Trophoblast cell (in vitro differentiated cells and primary cell): ENCODE measurements around the gene HMHB1.
"Not testable (repeated sequence)": the region's sequence is repeated elsewhere in the genome, so short reads cannot be mapped to it uniquely, and the experiment has no call there.

Source experiments
- DNase-seq, 2 donors: peaks; one replicate each; pipeline ENCODE4 v3.0.0-alpha.2; 2016
- H2AFZ ChIP-seq: 2 replicates; pipeline ENCODE4 v1.6.1; 2013; ENCODE audit warnings: low read length, moderate library complexity, mild to moderate bottlenecking; ENCODE audit not compliant: insufficient read depth, poor library complexity
- H2AK5ac ChIP-seq: 2 replicates; pipeline ENCODE4 v1.6.1; 2013; ENCODE audit warnings: mild to moderate bottlenecking, low read length
- H2BK120ac ChIP-seq: 2 replicates; pipeline ENCODE4 v1.6.1; 2013; ENCODE audit warnings: low read length, mild to moderate bottlenecking, moderate library complexity; ENCODE audit not compliant: insufficient read depth, poor library complexity
- H2BK12ac ChIP-seq: 2 replicates; pipeline ENCODE4 v1.6.1; 2013; ENCODE audit warnings: mild to moderate bottlenecking, low read length, moderate library complexity
- H2BK5ac ChIP-seq: 2 replicates; pipeline ENCODE4 v1.6.1; 2013; ENCODE audit warnings: low read length, low read depth, moderate library complexity, mild to moderate bottlenecking; ENCODE audit not compliant: poor library complexity
- H3K14ac ChIP-seq: 2 replicates; pipeline ENCODE4 v1.6.1; 2013; ENCODE audit warnings: mild to moderate bottlenecking, low read length
- H3K18ac ChIP-seq: 2 replicates; pipeline ENCODE4 v1.6.1; 2013; ENCODE audit warnings: mild to moderate bottlenecking, low read length
- H3K23ac ChIP-seq: 2 replicates; pipeline ENCODE4 v1.6.1; 2013; ENCODE audit warnings: low read length
- H3K27ac ChIP-seq: 2 replicates; pipeline ENCODE4 v1.5.1; 2013; ENCODE audit warnings: low read depth, mild to moderate bottlenecking, inconsistent platforms, low read length, moderate library complexity
- H3K27me3 ChIP-seq: 2 replicates; pipeline ENCODE4 v1.6.1; 2013; ENCODE audit warnings: inconsistent platforms, mild to moderate bottlenecking, low read length, moderate library complexity; ENCODE audit not compliant: insufficient read depth
- H3K36me3 ChIP-seq, 2 experiments: 1 replicate in 1 of 2; 2 replicates in 1 of 2; pipeline ENCODE4 v1.6.1; 2013; ENCODE audit warnings: low read length in 2 of 2, mild to moderate bottlenecking in 2 of 2, moderate library complexity in 1 of 2; ENCODE audit not compliant: insufficient read depth in 2 of 2, control insufficient read depth in 1 of 2
- H3K4ac ChIP-seq: 2 replicates; pipeline ENCODE4 v1.6.1; 2013; ENCODE audit warnings: low read depth, mild to moderate bottlenecking, low read length, moderate library complexity
- H3K4me1 ChIP-seq, 2 experiments: 1 replicate in 1 of 2; 2 replicates in 1 of 2; pipeline ENCODE4 v1.6.1; 2013; ENCODE audit warnings: low read length in 2 of 2, mild to moderate bottlenecking in 2 of 2, moderate library complexity in 1 of 2; ENCODE audit not compliant: insufficient read depth in 2 of 2, control insufficient read depth in 1 of 2
- H3K4me2 ChIP-seq: 2 replicates; pipeline ENCODE4 v1.6.1; 2013; ENCODE audit warnings: inconsistent platforms, mild to moderate bottlenecking, low read length, moderate library complexity
- H3K4me3 ChIP-seq: 2 replicates; pipeline ENCODE4 v1.5.1; 2013; ENCODE audit warnings: mild to moderate bottlenecking, low read depth, low read length, inconsistent platforms
- H3K79me1 ChIP-seq: one replicate; pipeline ENCODE4 v1.6.1; 2013; ENCODE audit warnings: low read length
- H3K79me2 ChIP-seq: 2 replicates; pipeline ENCODE4 v1.6.1; 2013; ENCODE audit warnings: low read length, mild to moderate bottlenecking; ENCODE audit not compliant: control insufficient read depth, insufficient read depth, poor library complexity
- H3K9ac ChIP-seq: 2 replicates; pipeline ENCODE4 v1.6.1; 2013; ENCODE audit warnings: mild to moderate bottlenecking, low read length
- H3K9me3 ChIP-seq: 2 replicates; pipeline ENCODE4 v1.6.1; 2013; ENCODE audit warnings: low read depth, mild to moderate bottlenecking, control low read depth, inconsistent platforms, low read length; ENCODE audit not compliant: insufficient read depth
- H4K12ac ChIP-seq: 2 replicates; pipeline ENCODE4 v1.6.1; 2013; ENCODE audit warnings: low read depth, mild to moderate bottlenecking, low read length, moderate library complexity
- H4K8ac ChIP-seq: 2 replicates; pipeline ENCODE4 v1.6.1; 2013; ENCODE audit warnings: low read depth, mild to moderate bottlenecking, low read length, moderate library complexity
- H4K91ac ChIP-seq: one replicate; pipeline ENCODE4 v1.6.1; 2013; ENCODE audit warnings: low read depth, mild to moderate bottlenecking, low read length, moderate library complexity
- WGBS: extraction: QIAGEN DNeasy Blood & Tissue Kit; methylation state at CpG from one replicate; pipeline ENCODE4 v1.1.7; 2013; ENCODE audit warnings: missing lambda C conversion rate; ENCODE audit not compliant: insufficient read length, insufficient coverage; ENCODE audit errors: extremely low coverage; 5-methylcytosine and 5-hydroxymethylcytosine counted together

HMHB1 gene

DNA sequence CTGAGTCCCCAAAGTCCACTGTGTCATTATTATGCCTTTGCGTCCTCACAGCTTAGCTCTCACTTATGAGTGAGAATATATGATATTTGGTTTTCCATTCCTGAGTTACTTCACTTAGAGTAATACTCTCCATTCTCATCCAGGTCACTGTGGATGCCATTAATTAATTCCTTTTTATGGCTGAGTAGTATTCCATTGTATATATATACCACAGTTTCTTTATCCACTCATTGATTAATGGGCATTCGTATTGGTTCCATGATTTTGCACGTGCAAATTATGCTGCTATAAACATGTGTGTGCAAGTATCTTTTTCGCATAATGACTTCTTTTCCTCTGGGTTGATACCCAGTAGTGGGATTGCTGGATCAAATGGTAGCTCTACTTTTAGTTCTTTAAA, 4.4 kb downstream of the HMHB1 start:
- not testable (repeated sequence) for H3K4me2 ChIP-seq, H3K27ac ChIP-seq, H3K79me1 ChIP-seq, H3K36me3 ChIP-seq, H3K14ac ChIP-seq, H3K23ac ChIP-seq, DNase-seq, H4K91ac ChIP-seq, H3K9ac ChIP-seq, H4K12ac ChIP-seq, H3K4me1 ChIP-seq, H2AFZ ChIP-seq, H3K4ac ChIP-seq, H3K27me3 ChIP-seq, H3K9me3 ChIP-seq, H4K8ac ChIP-seq, H2BK12ac ChIP-seq, H2BK5ac ChIP-seq, H3K4me3 ChIP-seq, H2BK120ac ChIP-seq, H3K18ac ChIP-seq, H2AK5ac ChIP-seq, H3K79me2 ChIP-seq
- WGBS: no CpG with 5 or more reads among the region's 4 CpGs

GRCh38 chr5:143819716-143820115, 7.8 kb downstream of the HMHB1 start:
- no peak overlapping the region for H2AFZ ChIP-seq
- no peak overlapping the region for H3K27ac ChIP-seq
- no peak overlapping the region for H4K91ac ChIP-seq
- no peaks in the 10 kb centered on the region for H3K36me3 ChIP-seq
- no peak overlapping the region for H3K4me3 ChIP-seq
- no peak overlapping the region for H2BK5ac ChIP-seq
- H3K18ac ChIP-seq: no peak overlapping the region
- H3K79me2 ChIP-seq: no peaks in the 10 kb centered on the region
- no peak overlapping the region for H4K12ac ChIP-seq
- H3K9me3 ChIP-seq: no peaks in the 10 kb centered on the region
- no peak overlapping the region for H3K9ac ChIP-seq
- no peaks in the 10 kb centered on the region for H3K4me1 ChIP-seq
- H3K23ac ChIP-seq: no peak overlapping the region
- H3K79me1 ChIP-seq: no peaks in the 10 kb centered on the region
- H2BK120ac ChIP-seq: no peak overlapping the region
- no peak overlapping the region for H4K8ac ChIP-seq
- no peaks in the 10 kb centered on the region for H3K27me3 ChIP-seq
- H2AK5ac ChIP-seq: no peak overlapping the region
- DNase-seq: no peak
- H2BK12ac ChIP-seq: no peak overlapping the region
- no peak overlapping the region for H3K4ac ChIP-seq
- no peak overlapping the region for H3K14ac ChIP-seq
- no peak overlapping the region for H3K4me2 ChIP-seq

GRCh38 chr5:143820451-143820850, 8.5 kb downstream of the HMHB1 start:
- H3K4ac ChIP-seq: no peak overlapping the region
- H2BK12ac ChIP-seq: no peak overlapping the region
- H3K18ac ChIP-seq: no peak overlapping the region
- no peaks in the 10 kb centered on the region for H3K27me3 ChIP-seq
- H2AK5ac ChIP-seq: no peak overlapping the region
- H4K8ac ChIP-seq: no peak overlapping the region
- WGBS: no CpG with 5 or more reads among the region's 2 CpGs
- no peak overlapping the region for H2AFZ ChIP-seq
- no peaks in the 10 kb centered on the region for H3K36me3 ChIP-seq
- DNase-seq: no peak
- no peak overlapping the region for H4K12ac ChIP-seq
- H3K9ac ChIP-seq: no peak overlapping the region
- no peak overlapping the region for H3K4me2 ChIP-seq
- H3K27ac ChIP-seq: no peak overlapping the region
- H3K79me2 ChIP-seq: no peaks in the 10 kb centered on the region
- no peaks in the 10 kb centered on the region for H3K9me3 ChIP-seq
- H3K4me1 ChIP-seq: no peaks in the 10 kb centered on the region
- no peak overlapping the region for H3K4me3 ChIP-seq
- no peak overlapping the region for H4K91ac ChIP-seq
- no peak overlapping the region for H3K23ac ChIP-seq
- no peak overlapping the region for H3K14ac ChIP-seq
- no peaks in the 10 kb centered on the region for H3K79me1 ChIP-seq
- no peak overlapping the region for H2BK5ac ChIP-seq
- H2BK120ac ChIP-seq: no peak overlapping the region

GRCh38 chr5:143824851-143825720, 13.1 kb downstream of the HMHB1 start:
- Histone ChIP-seq H2BK120ac (no peak overlapping the region), H3K79me2 (no peaks in the 10 kb centered on the region), H3K36me3 (no peaks in the 10 kb centered on the region), H3K4me1 (no peaks in the 10 kb centered on the region), H2AK5ac (no peak overlapping the region), H3K27me3 (no peaks in the 10 kb centered on the region), H2BK5ac (no peak overlapping the region), H3K4ac (no peak overlapping the region), H4K8ac (no peak overlapping the region), H4K91ac (no peak overlapping the region), H3K14ac (no peak overlapping the region), H4K12ac (no peak overlapping the region), H3K23ac (no peak overlapping the region), H3K4me2 (no peak overlapping the region), H3K9ac (no peak overlapping the region), H3K27ac (no peak overlapping the region), H3K79me1 (no peaks in the 10 kb centered on the region), H2AFZ (no peak overlapping the region), H3K9me3 (no peaks in the 10 kb centered on the region), H3K4me3 (no peak overlapping the region), H2BK12ac (no peak overlapping the region), H3K18ac (no peak overlapping the region)
- no CpG with 5 or more reads among the region's 8 CpGs for WGBS
- peak; percentile 66 to 90 for DNase-seq
